Cerebellar nuclear complex (tissue), 1 donor: ENCODE results near the gene PSMA8.
A peak's percentile ranks its signal among the peaks of the same experiment; 100 is the strongest.
"Not testable (repeated sequence)": the region's sequence is repeated elsewhere in the genome, so short reads cannot be mapped to it uniquely, and the experiment has no call there.

Source experiments
- DNase-seq, 2 experiments: peaks; one replicate each; lab custom pipeline; 2025; lab: John Stamatoyannopoulos, UW

Gene PSMA8

GRCh38 chr18:26175481-26175880 lies 41.8 kb downstream of the PSMA8 start:
- no peak for DNase-seq

GRCh38 chr18:26176134-26176533 lies 42.5 kb downstream of the PSMA8 start:
- DNase-seq: no peak

- no peak for DNase-seq
Observed at GRCh38 chr18:26181343-26181826, 47.7 kb downstream of the PSMA8 start.

GRCh38 chr18:26183395-26184112 lies 49.9 kb downstream of the PSMA8 start:
- DNase-seq: no peak

GRCh38 chr18:26185267-26185666 lies 51.6 kb downstream of the PSMA8 start:
- no peak for DNase-seq

- no peak for DNase-seq
Observed at GRCh38 chr18:26190506-26190905, 56.8 kb downstream of the PSMA8 start.

- DNase-seq: no peak
Observed at GRCh38 chr18:26192233-26192632, 58.6 kb downstream of the PSMA8 start.

GRCh38 chr18:26196605-26197004 lies 62.9 kb downstream of the PSMA8 start:
- DNase-seq: no peak

GRCh38 chr18:26202001-26202400 lies 68.3 kb downstream of the PSMA8 start:
- DNase-seq: not testable (repeated sequence)

- no peak for DNase-seq
Observed at GRCh38 chr18:26205318-26205717, 71.6 kb downstream of the PSMA8 start.

GRCh38 chr18:26206488-26206887 lies 72.8 kb downstream of the PSMA8 start:
- DNase-seq: no peak

GRCh38 chr18:26207937-26208336 lies 74.3 kb downstream of the PSMA8 start:
- no peak for DNase-seq

GRCh38 chr18:26208977-26209376 lies 75.3 kb downstream of the PSMA8 start:
- DNase-seq: no peak

GRCh38 chr18:26210147-26210546 lies 76.5 kb downstream of the PSMA8 start:
- no peak for DNase-seq

- no peak for DNase-seq
Observed at GRCh38 chr18:26215247-26215970, 81.7 kb downstream of the PSMA8 start.

GRCh38 chr18:26225022-26225693 lies 91.5 kb downstream of the PSMA8 start:
- no peak for DNase-seq

- no peak for DNase-seq
Observed at GRCh38 chr18:26225915-26226228, 92.2 kb downstream of the PSMA8 start.

GRCh38 chr18:26226229-26227050 lies 92.8 kb downstream of the PSMA8 start, which contains the start of gene TAF4B:
Gene TAF4B, plus strand, starts transcription at chr18:26226445. Its CDS starts 489 bp downstream, at chr18:26226934.
- DNase-seq: peak; percentile 66 to 68

- DNase-seq: no peak
Observed at GRCh38 chr18:26227051-26227670, 93.5 kb downstream of the PSMA8 start.

- no peak for DNase-seq
Observed at GRCh38 chr18:26228562-26229260, 95.0 kb downstream of the PSMA8 start.

GRCh38 chr18:26230497-26230896 lies 96.8 kb downstream of the PSMA8 start:
- DNase-seq: no peak
